H1 (cell line): ENCODE data around the gene PALM3. TPM values are rescaled to one million over a fixed set of nuclear protein-coding genes. Genes with fewer than 3 reads are reported as not detected.
A peak's percentile ranks its signal among the peaks of the same experiment; 100 is the strongest.

ENCODE experiments used
- CTCF ChIA-PET: fragments of 300-600 bp; sonication (Branson Sonifier 250); formaldehyde crosslinking; loops from one replicate; lab custom pipeline; 2021; ENCODE audit not compliant: partially characterized antibody; lab: Charles Lee
- POLR2A ChIA-PET: fragments of 300-600 bp; sonication (Branson Sonifier 250); formaldehyde crosslinking; loops from one replicate; lab custom pipeline; 2021; ENCODE audit warnings: inconsistent platforms; ENCODE audit not compliant: partially characterized antibody; lab: Charles Lee
- DNase-seq, 2 experiments: peaks; one replicate each; pipeline versions ENCODE4 v3.0.0 to v3.0.0-alpha.2; 2010 to 2022; ENCODE audit warnings: low spot score in 2 of 2, low read depth in 1 of 2, mixed read lengths in 1 of 2
- FAIRE-seq: peaks from 2 replicates; lab custom pipeline; 2011; peaks lifted over from hg19 to GRCh38; lab: Jason Lieb, UNC
- H2AFZ ChIP-seq: 2 replicates; pipeline ENCODE4 v1.8.1; 2012; ENCODE audit warnings: low read length, inconsistent platforms
- H2AK5ac ChIP-seq: 2 replicates; pipeline ENCODE4 v1.6.1; 2013; ENCODE audit warnings: low read depth, low read length
- H2BK120ac ChIP-seq: replicated peaks from 2 replicates; pipeline ENCODE3; 2013; ENCODE audit warnings: low read depth, low read length, inconsistent platforms
- H2BK12ac ChIP-seq: 2 replicates; pipeline ENCODE4 v1.6.1; 2013; ENCODE audit warnings: low read depth, low read length
- H2BK15ac ChIP-seq: 2 replicates; pipeline ENCODE4 v1.6.1; 2013; ENCODE audit warnings: low read length
- H2BK20ac ChIP-seq: 2 replicates; pipeline ENCODE4 v1.6.1; 2013; ENCODE audit warnings: low read length
- H2BK5ac ChIP-seq: 2 replicates; pipeline ENCODE4 v1.6.1; 2013; ENCODE audit warnings: low read depth, low read length
- H3K14ac ChIP-seq: 2 replicates; pipeline ENCODE4 v1.6.1; 2013; ENCODE audit warnings: inconsistent platforms; ENCODE audit not compliant: insufficient read length
- H3K18ac ChIP-seq: 2 replicates; pipeline ENCODE4 v1.6.1; 2013; ENCODE audit warnings: low read length; ENCODE audit errors: extremely low read depth
- H3K23ac ChIP-seq: 2 replicates; pipeline ENCODE4 v1.6.1; 2013; ENCODE audit warnings: inconsistent platforms; ENCODE audit not compliant: insufficient read length
- H3K23me2 ChIP-seq: 2 replicates; pipeline ENCODE4 v1.6.1; 2013; ENCODE audit warnings: low read depth, low read length
- H3K27ac ChIP-seq: 2 replicates; pipeline ENCODE4 v1.6.1; 2011; ENCODE audit warnings: low read depth, low read length, inconsistent platforms
- H3K27me3 ChIP-seq, 4 experiments: replicated peaks in 1 of 4; 1 replicate in 1 of 4; 2 replicates in 3 of 4; pipeline versions ENCODE4 v1.6.1 to v1.8.1; 2011 to 2013; ENCODE audit warnings: low read length in 3 of 4, mild to moderate bottlenecking in 3 of 4, inconsistent platforms in 2 of 4, mixed read lengths in 2 of 4, moderate library complexity in 1 of 4; ENCODE audit not compliant: control insufficient read depth in 3 of 4, insufficient read depth in 3 of 4; ENCODE audit errors: extremely low read depth in 1 of 4
- H3K36me3 ChIP-seq, 4 experiments: 2 replicates each; pipeline versions ENCODE4 v1.6.1 to v1.8.1; 2011 to 2013; ENCODE audit warnings: mild to moderate bottlenecking in 4 of 4, low read length in 3 of 4, moderate library complexity in 2 of 4, control low read depth in 1 of 4, inconsistent platforms in 1 of 4; ENCODE audit not compliant: insufficient read depth in 4 of 4, control insufficient read depth in 2 of 4
- H3K4ac ChIP-seq: replicated peaks from 2 replicates; pipeline ENCODE3; 2013; ENCODE audit warnings: low read length, low read depth, mixed read lengths, inconsistent platforms; ENCODE audit not compliant: insufficient read length
- H3K4me1 ChIP-seq, 4 experiments: replicated peaks in 1 of 4; 1 replicate in 1 of 4; 2 replicates in 3 of 4; pipeline versions ENCODE4 v1.6.1 to v1.8.1; 2011 to 2013; ENCODE audit warnings: low read length in 3 of 4, inconsistent platforms in 2 of 4, mixed read lengths in 1 of 4; ENCODE audit not compliant: insufficient read depth in 4 of 4, control insufficient read depth in 3 of 4
- H3K4me2 ChIP-seq, 2 experiments: 2 replicates each; pipeline versions ENCODE4 v1.6.1 to v1.8.1; 2011 to 2013; ENCODE audit warnings: low read depth in 2 of 2, low read length in 2 of 2, control low read depth in 1 of 2, inconsistent platforms in 1 of 2, mild to moderate bottlenecking in 1 of 2; ENCODE audit not compliant: insufficient read depth in 1 of 2
- H3K4me3 ChIP-seq, 4 experiments: fragments of 200-600, 300-600 bp in 1 of 4; sonication (generic), shearing (Covaris generic), sonication (Bioruptor Twin) in 1 of 4; 2 replicates each; pipeline versions ENCODE4 v1.5.1 to v1.8.1; 2011 to 2016; ENCODE audit warnings: low read length in 4 of 4, low read depth in 3 of 4, control low read depth in 2 of 4, inconsistent platforms in 2 of 4, mild to moderate bottlenecking in 2 of 4, mixed read lengths in 1 of 4, moderate library complexity in 1 of 4; ENCODE audit not compliant: insufficient read depth in 2 of 4; ENCODE audit errors: extremely low read depth in 1 of 4
- H3K56ac ChIP-seq: replicated peaks from 2 replicates; pipeline ENCODE3; 2013; ENCODE audit warnings: low read depth, mild to moderate bottlenecking, mixed read lengths, low read length, inconsistent platforms; ENCODE audit not compliant: insufficient read length
- H3K79me1 ChIP-seq: 2 replicates; pipeline ENCODE4 v1.6.1; 2013; ENCODE audit warnings: low read depth, low read length, control low read depth
- H3K79me2 ChIP-seq, 2 experiments: 2 replicates each; pipeline versions ENCODE4 v1.6.1 to v1.8.1; 2012 to 2013; ENCODE audit warnings: low read length in 2 of 2, mild to moderate bottlenecking in 2 of 2, inconsistent platforms in 1 of 2; ENCODE audit not compliant: insufficient read depth in 2 of 2, control insufficient read depth in 1 of 2
- H3K9ac ChIP-seq, 4 experiments: replicated peaks in 1 of 4; 1 replicate in 1 of 4; 2 replicates in 3 of 4; pipeline versions ENCODE4 v1.6.1 to v1.8.1; 2011 to 2013; ENCODE audit warnings: low read depth in 3 of 4, low read length in 3 of 4, control low read depth in 2 of 4, mild to moderate bottlenecking in 2 of 4, moderate library complexity in 2 of 4, inconsistent platforms in 1 of 4; ENCODE audit errors: extremely low read depth in 1 of 4
- H3K9me3 ChIP-seq, 2 experiments: 2 replicates each; pipeline versions ENCODE4 v1.6.1 to v1.8.1; 2012 to 2013; ENCODE audit warnings: mild to moderate bottlenecking in 2 of 2, moderate library complexity in 2 of 2, control low read depth in 1 of 2, inconsistent platforms in 1 of 2, low read depth in 1 of 2, low read length in 1 of 2, mixed read lengths in 1 of 2; ENCODE audit not compliant: insufficient read depth in 2 of 2
- H4K20me1 ChIP-seq, 2 experiments: replicated peaks in 1 of 2; 2 replicates each; pipeline versions ENCODE3 to v1.8.1; 2011 to 2013; ENCODE audit warnings: inconsistent platforms in 2 of 2, low read length in 2 of 2, mild to moderate bottlenecking in 1 of 2; ENCODE audit not compliant: insufficient read depth in 2 of 2, control insufficient read depth in 1 of 2
- H4K5ac ChIP-seq: 2 replicates; pipeline ENCODE4 v1.6.1; 2013; ENCODE audit warnings: low read length, low read depth, mixed read lengths, inconsistent platforms; ENCODE audit not compliant: insufficient read length
- H4K8ac ChIP-seq: 2 replicates; pipeline ENCODE4 v1.8.0; 2013; ENCODE audit warnings: mild to moderate bottlenecking, moderate library complexity, low read length, inconsistent platforms; ENCODE audit not compliant: insufficient read depth; ENCODE audit errors: extremely low read depth
- H4K91ac ChIP-seq: replicated peaks from 2 replicates; pipeline ENCODE3; 2013; ENCODE audit warnings: low read length, mixed read lengths, inconsistent platforms; ENCODE audit not compliant: insufficient read length
- BRCA1 ChIP-seq: IDR thresholded peaks from 2 replicates; pipeline ENCODE4 v1.6.1; 2012; ENCODE audit warnings: low read depth, low read length, improper control_type of control experiment
- CHD1 ChIP-seq: IDR thresholded peaks from 2 replicates; pipeline ENCODE4 v1.6.1; 2012; ENCODE audit warnings: low read depth, low read length, improper control_type of control experiment
- EGR1 ChIP-seq: IDR thresholded peaks from 2 replicates; pipeline ENCODE4 v1.6.1; 2011; ENCODE audit warnings: low read depth, low read length, borderline replicate concordance
- KDM4A ChIP-seq: IDR thresholded peaks from one replicate; pipeline ENCODE4 v1.7.1; 2012; ENCODE audit warnings: low read depth, mild to moderate bottlenecking, moderate library complexity, low read length, inconsistent platforms; ENCODE audit not compliant: severe bottlenecking
- NRF1 ChIP-seq: IDR thresholded peaks from 2 replicates; pipeline ENCODE4 v1.6.1; 2011; ENCODE audit warnings: mild to moderate bottlenecking, low read depth, low read length, improper control_type of control experiment
- POLR2AphosphoS5 ChIP-seq: IDR thresholded peaks from 2 replicates; pipeline ENCODE4 v1.6.1; 2011; ENCODE audit warnings: low read depth, low read length
- RFX5 ChIP-seq: IDR thresholded peaks from 2 replicates; pipeline ENCODE4 v1.6.1; 2011; ENCODE audit warnings: low read depth, low read length, improper control_type of control experiment, borderline replicate concordance
- SP1 ChIP-seq: IDR thresholded peaks from 2 replicates; pipeline ENCODE4 v1.6.1; 2011; ENCODE audit warnings: low read depth, low read length
- SP2 ChIP-seq: IDR thresholded peaks from 2 replicates; pipeline ENCODE4 v1.6.1; 2012; ENCODE audit warnings: mild to moderate bottlenecking, low read length, inconsistent platforms
- SP4 ChIP-seq: IDR thresholded peaks from 2 replicates; pipeline ENCODE4 v1.6.1; 2012; ENCODE audit warnings: low read length, inconsistent platforms
- SRF ChIP-seq: IDR thresholded peaks from 2 replicates; pipeline ENCODE4 v1.6.1; 2011; ENCODE audit warnings: mild to moderate bottlenecking, low read depth, low read length, moderate library complexity
- TAF1 ChIP-seq: IDR thresholded peaks from 2 replicates; pipeline ENCODE4 v1.6.1; 2011; ENCODE audit warnings: mild to moderate bottlenecking, low read depth, low read length
- TEAD4 ChIP-seq: IDR thresholded peaks from 2 replicates; pipeline ENCODE4 v1.6.1; 2012; ENCODE audit warnings: low read depth, low read length, inconsistent platforms, mixed read lengths
- WGBS, 2 experiments: shearing (Covaris generic) in 1 of 2; methylation state at CpG; one replicate each; pipeline versions ENCODE4 v1.1.6 to v1.1.7; 2013 to 2015; ENCODE audit warnings: low lambda C conversion rate in 2 of 2, mixed read lengths in 2 of 2, inconsistent platforms in 1 of 2, low coverage in 1 of 2, missing lambda C conversion rate in 1 of 2; ENCODE audit not compliant: insufficient replicate concordance in 2 of 2, insufficient coverage in 1 of 2, insufficient read length in 1 of 2; ENCODE audit errors: extremely low coverage in 1 of 2, missing lambda C conversion rate in 1 of 2; 5-methylcytosine and 5-hydroxymethylcytosine counted together
- polyA plus RNA-seq, 7 experiments: library from polyadenylated mRNA; depleted of rRNA in 3 of 7; stranded (reverse) in 5 of 7; unstranded in 2 of 7; fragments of >200 nt in 5 of 7; fragments of 200-250 nt in 2 of 7; gene quantifications; 1 replicate in 5 of 7; 2 replicates in 1 of 7; 4 replicates in 1 of 7; pipeline versions ENCODE4 v1.2.1 to v1.2.3, GENCODE V29; 2011 to 2013; ENCODE audit warnings: missing spikeins in 2 of 7, mixed read lengths in 2 of 7
- total RNA-seq: library from RNA; stranded (reverse); fragmentation: NEBNext Ultra II Directional; extraction: Animal tissue kit (Norgen Biotek cat#: 25700); gene quantifications from 2 replicates; pipeline ENCODE4 v1.2.1, GENCODE V29; 2021
- TF ChIP-seq, protein P1 (sequence below): IDR thresholded peaks from 2 replicates; pipeline ENCODE4 v1.6.1; 2011; ENCODE audit warnings: low read length, improper control_type of control experiment

Gene PALM3
- total and polyA plus RNA-seq, 2 of the 8 experiments (the other 6 are each of a cell fraction or from before 2014, with no cell fraction given) = 5.8 to 31.3 TPM

DNA sequence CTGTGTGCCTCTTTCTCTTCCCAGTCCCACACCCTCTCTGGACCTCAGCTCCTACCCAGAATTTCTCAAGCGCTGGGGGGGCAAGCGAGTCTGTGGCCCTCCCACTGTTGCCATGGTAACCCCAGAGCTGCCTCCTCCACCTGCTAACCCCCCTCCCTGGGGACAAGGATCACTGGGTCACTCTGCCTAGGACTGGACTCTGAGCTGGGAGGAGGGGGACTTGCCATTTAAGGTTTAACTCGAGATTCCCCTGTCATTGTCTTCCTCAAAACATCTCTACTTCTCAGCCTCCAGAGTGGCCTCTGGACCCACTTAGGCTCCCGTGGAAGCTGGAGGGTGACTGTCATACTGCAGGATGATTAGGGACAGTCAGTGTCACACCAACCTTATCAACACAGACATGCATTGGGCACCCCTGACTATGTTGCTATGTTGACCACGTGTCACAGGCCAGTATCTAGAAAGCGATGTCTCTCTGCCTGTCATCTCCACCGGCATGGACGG lies 2.2 kb downstream of the PALM3 start:
- Histone ChIP-seq H4K91ac (no peak overlapping the region), H2AK5ac (peak overlapping the region; percentile 86; the same call in 1 of the 2 replicates), H2AFZ (no peak overlapping the region), H3K4me2 (no peak overlapping the region), H4K20me1 (peaks cover 0 to 2% of the 10 kb centered on the region in 2 experiments), H3K14ac (no peak overlapping the region), H3K4me3 (no peak overlapping the region), H3K79me1 (no peaks in the 10 kb centered on the region), H2BK5ac (no peak overlapping the region), H4K5ac (no peak overlapping the region), H3K23ac (no peak overlapping the region), H3K23me2 (peaks cover 12% of the 10 kb centered on the region; the same call in 1 of the 2 replicates), H2BK20ac (no peak overlapping the region; the same call in 1 of the 2 replicates), H2BK15ac (no peak overlapping the region), H3K27ac (no peak overlapping the region), H3K4me1 (peaks cover 0 to 10% (median 3%) of the 10 kb centered on the region in 4 experiments; a peak in 4 of 7 replicates), H3K79me2 (no peaks in the 10 kb centered on the region), H3K56ac (no peak overlapping the region), H4K8ac (no peak overlapping the region), H3K4ac (no peak overlapping the region), H3K9me3 (no peaks in the 10 kb centered on the region), H3K18ac (no peak overlapping the region), H3K36me3 (no peaks in the 10 kb centered on the region), H3K9ac (no peak overlapping the region), H2BK12ac (no peak overlapping the region), H3K27me3 (peaks cover 5 to 19% (median 14%) of the 10 kb centered on the region in 4 experiments), H2BK120ac (no peak overlapping the region)
- CTCF ChIA-PET = interaction anchor here (0.6 to 7.3 kb wide), 37 partner anchors 11 to 617 kb away, joined by 3 to 103 read pairs (median 4); partner anchors contain the start of genes ASF1B, C19orf67, IL27RA and MISP3
- FAIRE-seq = no peak
- 73% methylated on average over 8 of the region's 8 CpGs; no CpG with 5 or more reads in 1 of the 2 experiments for WGBS, 2 experiments
- no peak for DNase-seq
- POLR2A ChIA-PET = interaction anchor here (0.6 to 0.9 kb wide), 2 partner anchors 56 to 97 kb away, joined by 3 read pairs; no protein-coding TSS in a partner anchor
- TF ChIP-seq KDM4A = no peak
- TF ChIP-seq BRCA1 = no peak
- no peak for TF ChIP-seq CHD1
- no peak for TF ChIP-seq TEAD4
- no peak for TF ChIP-seq SP2
- no peak for TF ChIP-seq SP1
- no peak for TF ChIP-seq EGR1
- no peak for TF ChIP-seq SP4
- no peak for TF ChIP-seq POLR2AphosphoS5
- TF ChIP-seq NRF1 = no peak
- TF ChIP-seq SRF = no peak
- TF ChIP-seq, protein P1, sequence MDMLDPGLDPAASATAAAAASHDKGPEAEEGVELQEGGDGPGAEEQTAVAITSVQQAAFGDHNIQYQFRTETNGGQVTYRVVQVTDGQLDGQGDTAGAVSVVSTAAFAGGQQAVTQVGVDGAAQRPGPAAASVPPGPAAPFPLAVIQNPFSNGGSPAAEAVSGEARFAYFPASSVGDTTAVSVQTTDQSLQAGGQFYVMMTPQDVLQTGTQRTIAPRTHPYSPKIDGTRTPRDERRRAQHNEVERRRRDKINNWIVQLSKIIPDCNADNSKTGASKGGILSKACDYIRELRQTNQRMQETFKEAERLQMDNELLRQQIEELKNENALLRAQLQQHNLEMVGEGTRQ = no peak
- TF ChIP-seq TAF1 = no peak
- TF ChIP-seq RFX5 = no peak
